Endothelial cell of umbilical vein (primary cell): ENCODE results near the gene EXD2.

Experiments
- EZH2 ChIP-seq: IDR thresholded peaks from 2 replicates; pipeline ENCODE4 v1.6.1; 2012; ENCODE audit warnings: borderline replicate concordance, low read depth, mild to moderate bottlenecking, moderate library complexity, low read length, inconsistent platforms; ENCODE audit not compliant: severe bottlenecking
- GATA2 ChIP-seq: IDR thresholded peaks from 2 replicates; pipeline ENCODE4 v1.7.0; 2011; ENCODE audit warnings: low read depth, mild to moderate bottlenecking, moderate library complexity, mixed read lengths, low read length; ENCODE audit not compliant: insufficient read length, insufficient read depth
- JUN ChIP-seq: IDR thresholded peaks from 2 replicates; pipeline ENCODE4 v1.6.1; 2011; ENCODE audit warnings: borderline replicate concordance, low read depth; ENCODE audit not compliant: insufficient read length, insufficient read depth
- MYC ChIP-seq: IDR thresholded peaks from one replicate; pipeline ENCODE4 v1.6.1; 2011; ENCODE audit warnings: mild to moderate bottlenecking, low read depth, low read length
- POLR2A ChIP-seq: IDR thresholded peaks from 2 replicates; pipeline ENCODE4 v1.6.1; 2012; ENCODE audit warnings: low read depth, mild to moderate bottlenecking, control low read depth, low read length
- POLR2AphosphoS5 ChIP-seq: IDR thresholded peaks from 2 replicates; pipeline ENCODE4 v1.6.1; 2012; ENCODE audit warnings: low read depth, mild to moderate bottlenecking, control low read depth, low read length, moderate library complexity; ENCODE audit not compliant: insufficient read depth
- TF ChIP-seq, protein P1 (sequence below), 2 donors: IDR thresholded peaks; 1 replicate in 1 of 2; 2 replicates in 1 of 2; pipeline ENCODE4 v1.5.1; 2011; ENCODE audit warnings: low read length in 2 of 2, mild to moderate bottlenecking in 2 of 2, moderate library complexity in 2 of 2, control low read depth in 1 of 2, inconsistent platforms in 1 of 2, low read depth in 1 of 2; ENCODE audit not compliant: insufficient read depth in 1 of 2; ENCODE audit errors: extremely low read depth in 1 of 2
- TF ChIP-seq, protein P2 (sequence below): IDR thresholded peaks from 2 replicates; pipeline ENCODE4 v1.6.1; 2011; ENCODE audit not compliant: insufficient read depth, insufficient read length

DNA sequence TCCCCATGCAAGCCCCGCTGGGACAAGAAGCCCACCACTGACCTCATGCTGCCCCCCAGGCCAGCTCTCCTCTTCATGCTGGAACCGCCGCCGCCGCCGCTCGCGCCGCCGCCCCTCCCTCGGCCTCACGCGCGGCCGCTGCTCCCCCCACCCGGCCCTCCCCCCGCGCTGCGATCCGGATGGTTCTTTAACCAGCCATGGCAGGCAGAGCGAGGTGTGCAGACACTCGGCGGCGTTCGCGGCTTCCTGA lies 38.5 kb upstream of the EXD2 start, which contains the start of gene DCAF5:
- TF ChIP-seq, protein P1, sequence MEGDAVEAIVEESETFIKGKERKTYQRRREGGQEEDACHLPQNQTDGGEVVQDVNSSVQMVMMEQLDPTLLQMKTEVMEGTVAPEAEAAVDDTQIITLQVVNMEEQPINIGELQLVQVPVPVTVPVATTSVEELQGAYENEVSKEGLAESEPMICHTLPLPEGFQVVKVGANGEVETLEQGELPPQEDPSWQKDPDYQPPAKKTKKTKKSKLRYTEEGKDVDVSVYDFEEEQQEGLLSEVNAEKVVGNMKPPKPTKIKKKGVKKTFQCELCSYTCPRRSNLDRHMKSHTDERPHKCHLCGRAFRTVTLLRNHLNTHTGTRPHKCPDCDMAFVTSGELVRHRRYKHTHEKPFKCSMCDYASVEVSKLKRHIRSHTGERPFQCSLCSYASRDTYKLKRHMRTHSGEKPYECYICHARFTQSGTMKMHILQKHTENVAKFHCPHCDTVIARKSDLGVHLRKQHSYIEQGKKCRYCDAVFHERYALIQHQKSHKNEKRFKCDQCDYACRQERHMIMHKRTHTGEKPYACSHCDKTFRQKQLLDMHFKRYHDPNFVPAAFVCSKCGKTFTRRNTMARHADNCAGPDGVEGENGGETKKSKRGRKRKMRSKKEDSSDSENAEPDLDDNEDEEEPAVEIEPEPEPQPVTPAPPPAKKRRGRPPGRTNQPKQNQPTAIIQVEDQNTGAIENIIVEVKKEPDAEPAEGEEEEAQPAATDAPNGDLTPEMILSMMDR (IDR thresholded peaks at IDR 0.05; ENCODE audit: extremely low read depth in 1 of 2, insufficient read depth in 1 of 2, low read depth in 1 of 2, low read length in 2 of 2), result no peak
- TF ChIP-seq POLR2A (no peak), GATA2 (no peak), MYC (peak; percentile 26), EZH2 (no peak), POLR2AphosphoS5 (no peak), JUN (no peak)
- TF ChIP-seq, protein P2, sequence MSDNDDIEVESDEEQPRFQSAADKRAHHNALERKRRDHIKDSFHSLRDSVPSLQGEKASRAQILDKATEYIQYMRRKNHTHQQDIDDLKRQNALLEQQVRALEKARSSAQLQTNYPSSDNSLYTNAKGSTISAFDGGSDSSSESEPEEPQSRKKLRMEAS, result no peak
